K562 (cell line): Measurements from ENCODE around the gene NAGS. TPM values are rescaled to one million over a fixed set of nuclear protein-coding genes. Genes with fewer than 3 reads are reported as not detected.
A peak's percentile ranks its signal among the peaks of the same experiment; 100 is the strongest.

Experiments
- ASH1L ChIP-seq: fragments of 450-650 bp; IDR thresholded peaks from 2 replicates; pipeline ENCODE4 v1.6.1; 2018; ENCODE audit warnings: borderline replicate concordance, mild to moderate bottlenecking, low read depth; ENCODE audit not compliant: partially characterized antibody
- BCOR ChIP-seq: fragments of 450-650 bp; IDR thresholded peaks from 2 replicates; pipeline ENCODE4 v1.6.1; 2016
- ESRRB ChIP-seq: fragments of 250-450 bp; sonication (Bioruptor Pico); IDR thresholded peaks from 2 replicates; pipeline ENCODE4 v1.5.0; 2020; ENCODE audit warnings: mild to moderate bottlenecking, moderate library complexity, borderline replicate concordance
- HDAC2 ChIP-seq: fragments of 450-650 bp; IDR thresholded peaks from 2 replicates; pipeline ENCODE4 v1.6.1; 2016; ENCODE audit warnings: mild to moderate bottlenecking
- HSF4 ChIP-seq: fragments of 250-450 bp; sonication (Bioruptor Pico); IDR thresholded peaks from 2 replicates; pipeline ENCODE4 v2.1.2; 2022; ENCODE audit warnings: mild to moderate bottlenecking, moderate library complexity, borderline replicate concordance
- ILF3 ChIP-seq: fragments of 450-650 bp; IDR thresholded peaks from 2 replicates; pipeline ENCODE4 v1.6.1; 2018; ENCODE audit warnings: antibody characterized with exemption, mild to moderate bottlenecking, moderate library complexity, borderline replicate concordance
- KDM2B ChIP-seq: fragments of 250-450 bp; sonication (Bioruptor Pico); IDR thresholded peaks from 2 replicates; pipeline ENCODE4 v1.8.0; 2021; ENCODE audit warnings: mild to moderate bottlenecking, moderate library complexity
- KLF10 ChIP-seq: fragments of 250-450 bp; sonication (Bioruptor Pico); IDR thresholded peaks from 2 replicates; pipeline ENCODE4 v1.6.1; 2021; ENCODE audit warnings: matching md5 sums
- MCM5 ChIP-seq: fragments of 450-650 bp; IDR thresholded peaks from 2 replicates; pipeline ENCODE4 v1.6.1; 2016; ENCODE audit warnings: low read depth
- MEIS2 ChIP-seq: fragments of 450-650 bp; IDR thresholded peaks from 2 replicates; pipeline ENCODE4 v1.6.1; 2014; ENCODE audit warnings: mild to moderate bottlenecking; ENCODE audit not compliant: partially characterized antibody
- MTA2 ChIP-seq: fragments of 450-650 bp; IDR thresholded peaks from 2 replicates; pipeline ENCODE4 v1.6.1; 2016; ENCODE audit warnings: low read depth
- NCOA1 ChIP-seq: fragments of 450-650 bp; IDR thresholded peaks from 2 replicates; pipeline ENCODE4 v1.6.1; 2016; ENCODE audit warnings: low read depth
- NR2C1 ChIP-seq, 2 experiments: fragments of 450-650 bp; IDR thresholded peaks; 2 replicates each; pipeline ENCODE4 v1.6.1; 2017; ENCODE audit warnings: mild to moderate bottlenecking in 2 of 2, antibody characterized with exemption in 1 of 2, inconsistent platforms in 1 of 2, missing compliant biosample characterization in 1 of 2, missing genetic modification characterization in 1 of 2
- PHF21A ChIP-seq: fragments of 450-650 bp; IDR thresholded peaks from 2 replicates; pipeline ENCODE4 v1.6.1; 2017; ENCODE audit warnings: low read depth, borderline replicate concordance
- POLR2B ChIP-seq: fragments of 450-650 bp; IDR thresholded peaks from 2 replicates; pipeline ENCODE4 v1.6.1; 2018; ENCODE audit warnings: low read depth; ENCODE audit not compliant: partially characterized antibody
- SIX5 ChIP-seq, 2 experiments: IDR thresholded peaks; 2 replicates each; pipeline ENCODE4 v1.6.1; 2011; ENCODE audit warnings: low read length in 2 of 2, borderline replicate concordance in 1 of 2, low read depth in 1 of 2, mild to moderate bottlenecking in 1 of 2, moderate library complexity in 1 of 2; ENCODE audit not compliant: insufficient read depth in 1 of 2
- SNIP1 ChIP-seq: fragments of 450-650 bp; IDR thresholded peaks from 2 replicates; pipeline ENCODE4 v1.7.1; 2017; ENCODE audit warnings: low read depth, mild to moderate bottlenecking
- TCF7L2 ChIP-seq: fragments of 150-350 bp; IDR thresholded peaks from 2 replicates; pipeline ENCODE4 v1.6.1; 2016; ENCODE audit warnings: low read depth, mild to moderate bottlenecking, low read length, moderate library complexity
- ZNF12 ChIP-seq: sonication (generic); formaldehyde crosslinking; IDR thresholded peaks from 2 replicates; pipeline ENCODE4 v1.4.0; 2020; ENCODE audit warnings: mild to moderate bottlenecking, missing genetic modification reagents
- ZZZ3 ChIP-seq: fragments of 450-650 bp; IDR thresholded peaks from 2 replicates; pipeline ENCODE4 v1.6.1; 2016; ENCODE audit warnings: antibody characterized with exemption, mild to moderate bottlenecking, moderate library complexity
- polyA plus RNA-seq, 8 experiments: library from polyadenylated mRNA; depleted of rRNA in 4 of 8; stranded (reverse) in 5 of 8; unstranded in 3 of 8; fragments of >200 nt; fragmentation: Nextera tagmentation in 2 of 8; fragmentation: Illumina TruSeq in 1 of 8; extraction: Ambion mirVana in 2 of 8; extraction: Trizol in 1 of 8; gene quantifications; 2 replicates each; pipeline versions ENCODE4 v1.2.1 to v1.2.3, GENCODE V29; 2011 to 2014; ENCODE audit warnings: inconsistent platforms in 1 of 8, missing spikeins in 1 of 8
- total RNA-seq, 7 experiments: library from RNA; depleted of rRNA in 6 of 7; stranded (reverse); fragments of >200 nt in 6 of 7; fragmentation: Illumina TruSeq in 2 of 7; extraction: Trizol in 2 of 7; gene quantifications; 2 replicates each; pipeline versions ENCODE4 v1.2.1 to v1.2.3, GENCODE V29; 2011 to 2021; ENCODE audit warnings: low replicate concordance in 1 of 7
- TF ChIP-seq, protein P1 (sequence below): conservative IDR thresholded peaks from 2 replicates; pipeline ENCODE4 v1.6.1; 2011; ENCODE audit warnings: low read depth, mild to moderate bottlenecking, low read length; ENCODE audit not compliant: control insufficient read depth
- TF ChIP-seq, protein P2 (sequence below): sonication (generic); formaldehyde crosslinking; IDR thresholded peaks from 2 replicates; pipeline ENCODE4 v1.8.1; 2023; ENCODE audit warnings: mild to moderate bottlenecking, missing genetic modification reagents
- TF ChIP-seq, protein P3 (sequence below), 2 experiments: fragments of 250-450 bp in 1 of 2; fragments of 450-650 bp in 1 of 2; sonication (Bioruptor Pico) in 1 of 2; IDR thresholded peaks; 2 replicates each; pipeline versions ENCODE4 v1.6.1 to v1.8.0; 2016 to 2021; ENCODE audit warnings: mild to moderate bottlenecking in 2 of 2, moderate library complexity in 2 of 2, missing compliant biosample characterization in 1 of 2, missing genetic modification characterization in 1 of 2
- TF ChIP-seq, protein P4 (sequence below): fragments of 250-450 bp; sonication (Bioruptor Pico); IDR thresholded peaks from 2 replicates; pipeline ENCODE4 v1.4.0; 2020

NAGS gene
- total and polyA plus RNA-seq, 9 of the 15 experiments (the other 6 are each of a cell fraction or from before 2014, with no cell fraction given): not detected

GRCh38 chr17:43983515-43984411 is 20.7 kb upstream of the NAGS start (continued):
- no peak for TF ChIP-seq ESRRB (CRISPR knock-in tag)
- TF ChIP-seq, protein P1, sequence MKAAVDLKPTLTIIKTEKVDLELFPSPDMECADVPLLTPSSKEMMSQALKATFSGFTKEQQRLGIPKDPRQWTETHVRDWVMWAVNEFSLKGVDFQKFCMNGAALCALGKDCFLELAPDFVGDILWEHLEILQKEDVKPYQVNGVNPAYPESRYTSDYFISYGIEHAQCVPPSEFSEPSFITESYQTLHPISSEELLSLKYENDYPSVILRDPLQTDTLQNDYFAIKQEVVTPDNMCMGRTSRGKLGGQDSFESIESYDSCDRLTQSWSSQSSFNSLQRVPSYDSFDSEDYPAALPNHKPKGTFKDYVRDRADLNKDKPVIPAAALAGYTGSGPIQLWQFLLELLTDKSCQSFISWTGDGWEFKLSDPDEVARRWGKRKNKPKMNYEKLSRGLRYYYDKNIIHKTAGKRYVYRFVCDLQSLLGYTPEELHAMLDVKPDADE: peak; percentile 37; the same call in 1 of the 2 replicates
- peak; percentile 74; the same call in 1 of the 2 replicates for TF ChIP-seq HDAC2
- no peak for TF ChIP-seq POLR2B
- TF ChIP-seq PHF21A: peak; percentile 51; the same call in 1 of the 2 replicates
- TF ChIP-seq NCOA1: no peak
- peak; percentile 24; the same call in 1 of the 2 replicates for TF ChIP-seq KDM2B (CRISPR knock-in tag)
- no peak for TF ChIP-seq SNIP1
- TF ChIP-seq ZNF12 (CRISPR knock-in tag): 0 out of 2 replicates have a peak, but pooled peaks have one; percentile 60
- TF ChIP-seq MTA2: peak; percentile 39; the same call in 1 of the 2 replicates
- TF ChIP-seq HSF4: no peak
- no peak for TF ChIP-seq TCF7L2
- TF ChIP-seq BCOR: peak; percentile 78
- no peak for TF ChIP-seq ZZZ3
- TF ChIP-seq KLF10 (CRISPR knock-in tag): no peak
- TF ChIP-seq, protein P2, sequence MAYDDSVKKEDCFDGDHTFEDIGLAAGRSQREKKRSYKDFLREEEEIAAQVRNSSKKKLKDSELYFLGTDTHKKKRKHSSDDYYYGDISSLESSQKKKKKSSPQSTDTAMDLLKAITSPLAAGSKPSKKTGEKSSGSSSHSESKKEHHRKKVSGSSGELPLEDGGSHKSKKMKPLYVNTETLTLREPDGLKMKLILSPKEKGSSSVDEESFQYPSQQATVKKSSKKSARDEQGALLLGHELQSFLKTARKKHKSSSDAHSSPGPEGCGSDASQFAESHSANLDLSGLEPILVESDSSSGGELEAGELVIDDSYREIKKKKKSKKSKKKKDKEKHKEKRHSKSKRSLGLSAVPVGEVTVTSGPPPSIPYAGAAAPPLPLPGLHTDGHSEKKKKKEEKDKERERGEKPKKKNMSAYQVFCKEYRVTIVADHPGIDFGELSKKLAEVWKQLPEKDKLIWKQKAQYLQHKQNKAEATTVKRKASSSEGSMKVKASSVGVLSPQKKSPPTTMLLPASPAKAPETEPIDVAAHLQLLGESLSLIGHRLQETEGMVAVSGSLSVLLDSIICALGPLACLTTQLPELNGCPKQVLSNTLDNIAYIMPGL (CRISPR knock-in tag): no peak
- TF ChIP-seq ASH1L: no peak
- TF ChIP-seq, protein P3, sequence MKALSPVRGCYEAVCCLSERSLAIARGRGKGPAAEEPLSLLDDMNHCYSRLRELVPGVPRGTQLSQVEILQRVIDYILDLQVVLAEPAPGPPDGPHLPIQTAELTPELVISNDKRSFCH (CRISPR knock-in tag; IDR thresholded peaks at IDR 0.05): no peak
- TF ChIP-seq, protein P3 (tag; IDR thresholded peaks at IDR 0.05): peak; percentile 71; the same call in 1 of the 2 replicates
- TF ChIP-seq MEIS2: no peak
- no peak for TF ChIP-seq MCM5
- TF ChIP-seq SIX5 (IDR thresholded peaks at IDR 0.05; ENCODE audit: borderline replicate concordance in 1 of 2, insufficient read depth in 1 of 2, low read depth in 1 of 2, low read length in 2 of 2): no peak
- TF ChIP-seq, protein P4, sequence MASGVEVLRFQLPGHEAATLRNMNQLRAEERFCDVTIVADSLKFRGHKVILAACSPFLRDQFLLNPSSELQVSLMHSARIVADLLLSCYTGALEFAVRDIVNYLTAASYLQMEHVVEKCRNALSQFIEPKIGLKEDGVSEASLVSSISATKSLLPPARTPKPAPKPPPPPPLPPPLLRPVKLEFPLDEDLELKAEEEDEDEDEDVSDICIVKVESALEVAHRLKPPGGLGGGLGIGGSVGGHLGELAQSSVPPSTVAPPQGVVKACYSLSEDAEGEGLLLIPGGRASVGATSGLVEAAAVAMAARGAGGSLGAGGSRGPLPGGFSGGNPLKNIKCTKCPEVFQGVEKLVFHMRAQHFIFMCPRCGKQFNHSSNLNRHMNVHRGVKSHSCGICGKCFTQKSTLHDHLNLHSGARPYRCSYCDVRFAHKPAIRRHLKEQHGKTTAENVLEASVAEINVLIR: no peak
- no peak for TF ChIP-seq ILF3
- no peak for TF ChIP-seq NR2C1 (IDR thresholded peaks at IDR 0.05)
- no peak for TF ChIP-seq NR2C1 (tag; IDR thresholded peaks at IDR 0.05)
